ENCODE data around the gene XCR1. TPM values are rescaled to one million over a fixed set of nuclear protein-coding genes. Genes with fewer than 3 reads are reported as not detected.

XCR1 gene
- total RNA-seq = not detected in 2 replicates
- not detected in 2 replicates for polyA plus RNA-seq
- polyA plus RNA-seq (2011; cell fraction: cytosol; rRNA removed) = not detected in 2 replicates
- polyA plus RNA-seq (2011; cell fraction: nucleus; rRNA removed) = not detected in 2 replicates
- polyA plus RNA-seq (2012) = not detected in 2 replicates
- not detected in 2 replicates for polyA minus RNA-seq
- polyA minus RNA-seq (2011; cell fraction: cytosol; rRNA and poly(A)+ RNA removed) = not detected
- polyA minus RNA-seq (2011; cell fraction: nucleus; rRNA and poly(A)+ RNA removed) = not detected in 2 replicates
- not detected for Bru-seq, nascent RNA
- not detected for BruChase-seq, experiment 1, labeled RNA remaining after a 6-hour chase
- not detected for BruChase-seq, experiment 2, labeled RNA remaining after a 2-hour chase
- long read RNA-seq = 0 reads

GRCh38 chr3:46027021-46027705 is at the start of gene XCR1:
Gene XCR1, minus strand, starts transcription at chr3:46027483. Its CDS starts 5,536 bp downstream, at chr3:46021947.
- no peak within 1 kb of the TSS for H3K4me2 ChIP-seq (ENCODE audit: insufficient read depth, low read length)
- ChIA-PET POLR2A (no interaction called here), CTCF (interaction anchor here (1.0 kb wide), 1 partner anchor 50 kb away, joined by 3 read pairs; no protein-coding TSS in a partner anchor)
- peaks cover 0 to 8% of the 10 kb centered on the region in 2 experiments for H3K27me3 ChIP-seq (ENCODE audit: control insufficient read depth in 2 of 2, insufficient read depth in 2 of 2, low read length in 2 of 2)
- dilution Hi-C loops (cut with MboI; ENCODE audit: extremely low pct_ligation_motif_present, low sequenced_read_pairs) (no loop called here), intact Hi-C loops (cut with micrococcal nuclease) (no loop called here)
- no peak within 1 kb of the TSS for H2AFZ ChIP-seq (ENCODE audit: low read depth, low read length)
- H4K20me1 ChIP-seq (replicated peaks; ENCODE audit: control insufficient read depth, extremely low read depth, insufficient read depth, low read length) = no peaks in the 10 kb centered on the region
- BruUV-seq (replicated peaks) = no TSS peak
- DNase-seq (ENCODE audit: low read depth, low spot score) (no peak), FAIRE-seq (no peak)
- H3K9me3 ChIP-seq (replicated peaks; ENCODE audit: control insufficient read depth, insufficient read depth, low read length) = no peaks in the 10 kb centered on the region
- H3K9ac ChIP-seq (replicated peaks; ENCODE audit: extremely low read depth, insufficient read depth, low read length) = no peak within 1 kb of the TSS
- no peak within 1 kb of the TSS for H3K27ac ChIP-seq (ENCODE audit: insufficient read depth, low read depth, low read length)
- H3K9me1 ChIP-seq (replicated peaks; ENCODE audit: control insufficient read depth, extremely low read depth, insufficient read depth, low read length) = no peaks in the 10 kb centered on the region
- H3K4me3 ChIP-seq (replicated peaks in 1 of 3; ENCODE audit: insufficient read depth in 1 of 3, low read depth in 1 of 3, low read length in 3 of 3) = no peak within 1 kb of the TSS
- H3K36me3 ChIP-seq (ENCODE audit: control insufficient read depth in 2 of 2, extremely low read depth in 1 of 2, insufficient read depth in 2 of 2, low read length in 2 of 2) = no peaks in the 10 kb centered on the region
- no peaks in the 10 kb centered on the region for H3K79me2 ChIP-seq (ENCODE audit: control insufficient read depth, insufficient read depth, low read length)
- TF ChIP-seq JUN (IDR thresholded peaks at IDR 0.05; ENCODE audit: borderline replicate concordance, insufficient read depth, insufficient read length, low read depth) (no peak), POLR2AphosphoS5 (IDR thresholded peaks at IDR 0.05; ENCODE audit: insufficient read depth, low read depth, low read length) (no peak), POLR2A (IDR thresholded peaks at IDR 0.05; ENCODE audit: low read depth, low read length) (no peak), FOS (IDR thresholded peaks at IDR 0.05; ENCODE audit: borderline replicate concordance, insufficient read depth, low read length) (no peak), CTCF (IDR thresholded peaks at IDR 0.05; ENCODE audit: extremely low read depth in 1 of 2, insufficient read depth in 1 of 2, low read depth in 1 of 2, low read length in 2 of 2) (no peak), GATA2 (IDR thresholded peaks at IDR 0.05; ENCODE audit: insufficient read depth, insufficient read length, low read depth, low read length) (no peak), MAX (IDR thresholded peaks at IDR 0.05; ENCODE audit: insufficient read depth, insufficient read length) (no peak), EZH2 (IDR thresholded peaks at IDR 0.05; ENCODE audit: borderline replicate concordance, low read depth, low read length, severe bottlenecking) (no peak), MYC (IDR thresholded peaks at IDR 0.05; ENCODE audit: low read depth, low read length) (no peak)
- H3K4me1 ChIP-seq (ENCODE audit: control insufficient read depth, extremely low read depth, insufficient read depth, low read length) = no peaks in the 10 kb centered on the region
